ENCODE measurements around the gene MAP2K5. TPM values are rescaled to one million over a fixed set of nuclear protein-coding genes. Genes with fewer than 3 reads are reported as not detected.
A peak's percentile ranks its signal among the peaks of the same experiment; 100 is the strongest.

Gene MAP2K5
- total and polyA plus RNA-seq, 2 donors from 2014 or later, result 14.1 to 18.6 TPM

DNA sequence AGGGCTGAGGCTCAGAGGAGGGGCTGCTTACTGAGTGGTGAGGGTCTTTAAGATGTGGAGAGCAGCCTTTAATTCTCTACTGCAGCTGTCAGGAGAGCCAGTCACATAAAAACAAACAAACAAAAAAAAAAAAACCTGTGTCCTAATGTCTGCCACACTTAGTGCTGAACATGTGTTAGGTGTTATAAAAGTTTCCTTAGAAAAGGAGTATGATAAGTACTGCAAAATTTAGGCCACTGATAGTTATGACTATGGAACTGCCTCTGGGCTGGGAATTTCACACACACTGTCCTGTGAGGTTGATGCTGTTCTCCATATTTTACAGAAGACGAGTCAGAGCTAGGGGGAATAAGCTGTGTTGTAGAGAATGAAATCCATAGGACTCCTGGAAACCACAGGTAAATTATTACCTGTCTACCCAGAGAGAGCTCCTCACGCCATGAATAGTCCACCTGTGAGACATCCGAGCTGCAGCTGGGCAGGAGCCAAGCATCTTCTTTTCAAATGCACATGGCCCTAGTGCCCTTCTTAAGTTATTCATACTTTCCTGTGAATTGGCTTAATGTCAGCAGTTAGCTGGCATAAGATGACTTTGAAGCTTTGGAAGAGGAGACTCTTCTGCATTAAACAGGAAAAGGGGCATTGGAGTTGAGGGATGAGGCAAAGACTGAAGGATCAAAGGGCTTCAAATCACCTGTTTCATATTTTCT is 248.3 kb downstream of the MAP2K5 start:
- Histone ChIP-seq H3K4me3 (ENCODE audit: low read length in 3 of 3) (no peak overlapping the region), H3K27ac (ENCODE audit: low read depth in 2 of 2, low read length in 2 of 2) (no peak overlapping the region), H3K9ac (ENCODE audit: low read length in 3 of 3) (no peak overlapping the region), H3K27me3 (ENCODE audit: control insufficient read depth, insufficient read depth, low read length) (no peaks in the 10 kb centered on the region), H3K36me3 (ENCODE audit: control insufficient read depth in 2 of 3, insufficient read depth in 3 of 3, low read length in 3 of 3) (no peaks in the 10 kb centered on the region), H3K9me3 (ENCODE audit: control insufficient read depth in 2 of 3, insufficient read depth in 1 of 3, low read length in 3 of 3) (peaks cover 0 to 5% (median 0%) of the 10 kb centered on the region in 3 donors), H3K4me1 (ENCODE audit: control insufficient read depth in 2 of 3, insufficient read depth in 2 of 3, low read depth in 1 of 3, low read length in 3 of 3) (no peaks in the 10 kb centered on the region)
- intact Hi-C loops (cut with DNase I), result no loop called here
- DNase-seq, result no peak
- FAIRE-seq, result no peak
- TF ChIP-seq, protein P1, sequence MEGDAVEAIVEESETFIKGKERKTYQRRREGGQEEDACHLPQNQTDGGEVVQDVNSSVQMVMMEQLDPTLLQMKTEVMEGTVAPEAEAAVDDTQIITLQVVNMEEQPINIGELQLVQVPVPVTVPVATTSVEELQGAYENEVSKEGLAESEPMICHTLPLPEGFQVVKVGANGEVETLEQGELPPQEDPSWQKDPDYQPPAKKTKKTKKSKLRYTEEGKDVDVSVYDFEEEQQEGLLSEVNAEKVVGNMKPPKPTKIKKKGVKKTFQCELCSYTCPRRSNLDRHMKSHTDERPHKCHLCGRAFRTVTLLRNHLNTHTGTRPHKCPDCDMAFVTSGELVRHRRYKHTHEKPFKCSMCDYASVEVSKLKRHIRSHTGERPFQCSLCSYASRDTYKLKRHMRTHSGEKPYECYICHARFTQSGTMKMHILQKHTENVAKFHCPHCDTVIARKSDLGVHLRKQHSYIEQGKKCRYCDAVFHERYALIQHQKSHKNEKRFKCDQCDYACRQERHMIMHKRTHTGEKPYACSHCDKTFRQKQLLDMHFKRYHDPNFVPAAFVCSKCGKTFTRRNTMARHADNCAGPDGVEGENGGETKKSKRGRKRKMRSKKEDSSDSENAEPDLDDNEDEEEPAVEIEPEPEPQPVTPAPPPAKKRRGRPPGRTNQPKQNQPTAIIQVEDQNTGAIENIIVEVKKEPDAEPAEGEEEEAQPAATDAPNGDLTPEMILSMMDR (IDR thresholded peaks at IDR 0.05; ENCODE audit: borderline replicate concordance, extremely low read depth, insufficient read depth), result no peak

DNA sequence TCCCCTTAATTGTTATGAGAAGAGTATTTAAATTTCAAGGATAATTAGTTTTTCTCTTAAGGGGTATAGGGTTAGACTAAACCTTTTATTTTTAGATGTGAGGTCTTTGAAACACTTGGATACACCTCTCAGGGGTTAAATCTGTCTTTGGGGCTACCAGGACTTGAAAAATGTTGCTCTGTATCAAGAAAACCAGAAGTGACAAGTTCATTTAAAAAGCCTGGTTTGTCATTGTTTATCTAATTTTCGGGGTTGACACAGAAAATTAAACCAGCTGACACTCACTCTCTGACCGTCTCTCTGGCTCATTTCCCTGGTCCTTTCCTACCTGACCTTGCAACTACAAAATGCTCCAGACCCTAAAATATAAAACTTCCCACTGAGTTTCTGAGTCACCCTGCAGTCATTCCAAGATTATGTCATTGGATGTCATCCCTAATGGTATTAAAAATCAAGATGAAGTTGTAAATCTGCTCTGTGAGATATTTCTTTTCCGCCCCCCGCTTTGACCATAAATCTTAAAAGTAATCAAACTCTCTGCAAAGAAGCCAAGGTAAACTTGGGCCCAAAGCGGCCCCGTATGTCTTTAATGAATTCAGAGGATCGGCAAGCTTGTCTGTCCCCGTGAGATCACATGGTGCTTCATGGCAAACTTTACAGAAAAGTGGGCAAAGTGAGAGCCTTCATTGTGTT is 249.9 kb downstream of the MAP2K5 start:
- Histone ChIP-seq H3K4me3 (ENCODE audit: low read length in 3 of 3) (no peak overlapping the region), H3K4me1 (ENCODE audit: control insufficient read depth in 2 of 3, insufficient read depth in 2 of 3, low read depth in 1 of 3, low read length in 3 of 3) (no peaks in the 10 kb centered on the region), H3K9ac (ENCODE audit: low read length in 3 of 3) (no peak overlapping the region), H3K9me3 (ENCODE audit: control insufficient read depth in 2 of 3, insufficient read depth in 1 of 3, low read length in 3 of 3) (peaks cover 0 to 5% (median 0%) of the 10 kb centered on the region in 3 donors), H3K27ac (ENCODE audit: low read depth in 2 of 2, low read length in 2 of 2) (no peak overlapping the region), H3K36me3 (ENCODE audit: control insufficient read depth in 2 of 3, insufficient read depth in 3 of 3, low read length in 3 of 3) (no peaks in the 10 kb centered on the region), H3K27me3 (ENCODE audit: control insufficient read depth, insufficient read depth, low read length) (no peaks in the 10 kb centered on the region)
- DNase-seq (peak in 3 of 5 donors; percentile 37 to 80 (median 71)), FAIRE-seq (no peak)
- intact Hi-C loops (cut with DNase I), result no loop called here
- TF ChIP-seq, protein P1 (IDR thresholded peaks at IDR 0.05; ENCODE audit: borderline replicate concordance, extremely low read depth, insufficient read depth), result no peak

DNA sequence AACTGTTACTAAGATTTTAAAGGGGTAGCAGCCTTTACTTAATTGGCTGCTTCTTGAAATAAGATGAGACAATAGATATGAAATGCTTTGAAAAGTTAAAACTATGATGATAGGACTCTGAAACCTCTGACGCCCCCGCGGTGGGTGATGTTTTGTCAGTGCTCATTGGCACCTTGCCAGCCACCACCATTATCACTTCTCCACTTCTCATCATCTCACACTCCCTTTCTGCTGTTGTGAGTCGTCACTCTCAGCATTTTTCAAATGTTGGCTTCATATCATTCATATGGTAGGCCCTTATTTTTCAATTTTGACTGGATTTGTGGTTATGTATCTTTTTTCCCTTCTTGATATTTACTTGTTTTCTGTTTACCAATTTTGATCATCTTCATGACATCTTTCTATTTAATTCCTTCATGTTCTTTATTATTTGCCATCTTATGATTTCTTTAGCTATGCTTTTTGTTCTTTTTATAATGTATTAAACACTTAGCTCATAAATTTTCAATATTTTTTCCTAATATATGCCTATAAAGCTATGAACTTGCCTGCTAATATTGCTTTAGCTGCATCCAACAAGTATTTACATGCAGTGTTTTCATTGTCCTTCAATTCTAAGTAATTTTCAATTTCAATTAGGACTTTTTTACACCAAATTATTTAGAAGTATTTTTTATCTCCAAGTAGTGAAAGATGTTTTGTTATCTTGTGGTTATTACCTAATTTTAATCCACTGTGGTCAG is 252.5 kb downstream of the MAP2K5 start:
- TF ChIP-seq, protein P1 (IDR thresholded peaks at IDR 0.05; ENCODE audit: borderline replicate concordance, extremely low read depth, insufficient read depth), result no peak
- intact Hi-C loops (cut with DNase I), result no loop called here
- no peak overlapping the region for H3K4me3 ChIP-seq (ENCODE audit: low read length in 3 of 3)
- H3K27ac ChIP-seq (ENCODE audit: low read depth in 2 of 2, low read length in 2 of 2), result no peak overlapping the region
- no peak overlapping the region for H3K9ac ChIP-seq (ENCODE audit: low read length in 3 of 3)
- H3K27me3 ChIP-seq (ENCODE audit: control insufficient read depth, insufficient read depth, low read length), result no peaks in the 10 kb centered on the region
- FAIRE-seq (no peak), DNase-seq (no peak)
- H3K36me3 ChIP-seq (ENCODE audit: control insufficient read depth in 2 of 3, insufficient read depth in 3 of 3, low read length in 3 of 3), result no peaks in the 10 kb centered on the region
- no peaks in the 10 kb centered on the region for H3K4me1 ChIP-seq (ENCODE audit: control insufficient read depth in 2 of 3, insufficient read depth in 2 of 3, low read depth in 1 of 3, low read length in 3 of 3)
- peaks cover 0 to 5% (median 0%) of the 10 kb centered on the region in 3 donors for H3K9me3 ChIP-seq (ENCODE audit: control insufficient read depth in 2 of 3, insufficient read depth in 1 of 3, low read length in 3 of 3)
